ENCODE measurements around the gene SPCS1.

Gene SPCS1

DNA sequence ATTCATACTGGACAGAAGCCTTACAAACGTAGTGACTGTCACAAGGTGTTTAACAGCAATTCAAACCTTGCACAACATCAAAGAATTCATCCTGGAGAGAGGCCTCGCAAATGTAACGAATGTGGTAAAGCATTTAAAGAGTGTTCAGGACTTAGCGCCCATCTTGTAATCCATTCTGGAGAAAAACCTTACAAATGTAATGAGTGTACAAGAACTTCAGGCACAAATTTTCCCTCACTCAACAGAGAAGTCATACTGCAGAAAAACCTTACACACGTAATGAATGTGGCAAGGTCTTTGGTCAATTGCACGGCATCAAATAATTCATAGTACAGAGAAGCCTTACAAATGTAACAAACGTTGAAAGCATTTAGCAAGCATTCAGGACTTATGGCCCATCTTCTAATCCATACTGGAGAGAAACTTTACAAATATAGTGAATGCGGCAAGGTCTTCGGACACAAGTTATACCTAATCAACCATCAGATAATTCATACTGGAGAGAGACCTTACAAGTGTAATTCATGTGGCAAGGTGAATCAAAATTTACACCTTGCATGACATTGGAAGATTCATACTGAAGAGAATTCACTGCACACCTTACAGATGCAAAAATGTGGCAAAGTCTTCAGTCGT is 27.5 kb downstream of the SPCS1 start:
- no peak for DNase-seq

GRCh38 chr3:52739730-52740129 is 33.8 kb downstream of the SPCS1 start:
- DNase-seq: no peak

DNA sequence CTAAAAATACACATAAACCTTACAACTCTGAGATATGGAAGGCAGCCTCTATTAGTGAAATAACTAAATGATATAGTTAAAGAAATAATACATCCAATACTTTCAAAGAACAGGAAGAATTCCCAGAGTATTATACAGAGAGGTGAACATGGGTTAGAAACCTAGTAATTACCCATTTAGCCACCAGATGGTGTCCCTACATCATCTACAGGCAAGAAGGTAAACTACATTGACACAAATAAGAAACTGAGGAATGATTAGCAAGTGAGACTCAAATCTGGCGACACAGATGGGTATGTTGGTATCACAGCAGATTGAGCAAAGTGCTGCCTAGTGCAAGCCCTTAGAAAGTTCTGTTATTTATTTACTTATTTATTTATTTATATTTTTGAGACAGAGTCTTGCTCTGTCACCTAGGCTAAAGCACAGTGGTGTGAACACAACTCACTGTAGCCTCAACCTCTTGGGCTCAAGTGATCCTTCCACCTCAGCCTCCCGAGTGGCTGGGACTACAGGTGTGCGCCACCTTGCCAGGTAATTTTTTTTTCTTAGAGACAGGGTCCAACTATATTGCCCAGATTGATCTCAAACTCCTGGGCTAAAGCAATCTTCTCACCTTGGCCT is 36.6 kb downstream of the SPCS1 start:
- DNase-seq: peak; percentile 53 to 71 (median 54)

GRCh38 chr3:52743152-52743551 is 37.2 kb downstream of the SPCS1 start:
- DNase-seq: no peak

GRCh38 chr3:52743721-52744120 is 37.8 kb downstream of the SPCS1 start:
- no peak for DNase-seq

DNA sequence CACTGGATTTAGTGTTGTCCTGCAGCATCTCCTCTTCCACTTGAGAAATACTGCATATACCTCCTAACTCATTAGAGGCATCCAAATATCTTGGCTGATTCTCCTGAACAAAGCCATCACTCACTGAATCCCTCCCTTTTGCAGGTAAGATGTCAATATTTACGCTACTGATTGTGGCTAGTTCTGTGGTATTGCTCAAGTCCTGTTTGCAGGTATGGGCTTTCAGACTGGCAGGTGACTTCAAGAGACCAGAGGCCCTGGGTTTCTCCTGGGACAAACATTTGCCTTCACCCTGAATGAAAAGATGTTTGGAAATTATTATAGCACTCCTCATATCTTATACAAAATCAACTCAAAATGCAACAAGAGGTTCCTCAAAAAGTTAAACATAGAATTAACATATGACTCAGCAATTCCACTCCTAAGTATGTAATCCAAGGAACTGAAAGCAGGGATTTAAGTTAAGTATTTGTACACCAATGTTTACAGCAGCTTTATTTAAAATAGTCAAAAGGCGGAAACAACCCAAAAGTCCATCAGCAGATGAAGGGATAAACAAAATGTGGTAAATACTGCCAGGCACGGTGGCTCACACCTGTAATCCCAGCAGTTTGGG is 46.2 kb downstream of the SPCS1 start:
- DNase-seq: peak; percentile 34 to 75 (median 68)

DNA sequence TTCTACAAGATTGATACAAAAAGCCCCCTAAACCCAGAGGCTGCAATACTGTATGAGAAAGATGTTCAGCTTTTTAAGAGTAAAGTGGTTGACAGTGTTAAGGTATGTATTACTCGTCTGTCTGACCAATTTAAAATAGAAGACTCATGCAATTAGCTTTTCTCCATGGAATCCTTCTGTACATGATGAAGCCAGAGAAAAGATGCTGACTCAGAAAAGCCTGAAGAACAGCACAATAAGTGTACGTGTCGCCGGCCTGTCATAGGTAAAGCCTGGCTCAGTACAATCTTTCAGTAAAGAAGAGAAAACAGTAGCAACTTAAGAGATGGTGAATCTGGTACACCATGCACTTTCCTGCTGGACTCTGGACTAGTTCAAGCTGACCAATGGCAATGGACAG is 48.5 kb downstream of the SPCS1 start:
- no peak for DNase-seq

GRCh38 chr3:52756141-52756540 is 50.2 kb downstream of the SPCS1 start:
- DNase-seq: no peak
